Putamen (tissue), 1 donor: ENCODE results near the gene HOXC11.
A peak's percentile ranks its signal among the peaks of the same experiment; 100 is the strongest.

Experiments
- DNase-seq: peaks from one replicate; pipeline ENCODE4 v3.0.0-alpha.2; 2016; ENCODE audit warnings: low spot score

HOXC11 gene

DNA sequence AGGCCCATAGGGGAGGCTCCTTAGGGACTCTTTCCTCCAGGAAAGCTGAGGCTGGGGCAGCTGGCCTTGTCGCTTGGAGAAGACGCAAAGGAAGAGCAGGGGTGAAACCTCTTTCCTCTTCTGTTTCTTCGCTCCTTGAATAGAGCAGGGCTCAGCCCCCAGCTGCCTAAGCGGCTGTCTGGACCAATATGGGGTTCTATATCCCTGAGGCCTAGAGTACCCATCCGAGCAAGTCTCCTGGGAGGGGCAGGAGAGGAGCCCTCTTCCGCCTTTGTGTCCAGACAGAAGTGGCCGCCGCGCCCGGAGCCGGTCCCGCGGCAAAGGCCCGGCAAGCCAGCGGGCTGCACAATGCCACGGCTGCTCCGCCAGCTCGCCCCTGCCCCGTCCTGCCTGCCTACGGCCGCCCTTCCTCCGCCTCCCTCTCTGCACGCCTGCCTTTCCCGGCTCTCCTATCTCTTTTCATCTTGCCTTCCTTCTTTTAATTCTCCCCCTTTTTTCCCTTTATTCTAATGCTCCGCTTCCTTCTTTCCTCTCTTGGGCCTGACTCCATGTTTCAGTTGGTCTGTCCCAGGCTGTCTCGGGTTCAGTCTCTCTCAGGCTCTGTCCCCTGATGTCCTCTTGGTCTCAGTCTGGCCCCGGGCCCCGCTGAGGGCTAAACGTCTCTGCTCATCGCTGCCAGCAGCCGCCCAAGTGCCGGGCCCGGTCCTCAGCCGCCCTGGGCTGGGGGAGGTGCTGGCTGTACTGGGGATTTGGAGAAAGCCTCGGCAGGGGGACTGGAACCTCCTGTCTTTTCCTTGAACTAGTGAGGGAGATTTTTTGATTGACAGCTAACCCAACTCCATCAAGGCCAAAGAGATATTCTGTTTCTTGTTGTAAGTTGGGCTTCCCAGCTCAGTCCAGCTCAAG, 24.5 kb downstream of the HOXC11 start:
- DNase-seq, result no peak

DNA sequence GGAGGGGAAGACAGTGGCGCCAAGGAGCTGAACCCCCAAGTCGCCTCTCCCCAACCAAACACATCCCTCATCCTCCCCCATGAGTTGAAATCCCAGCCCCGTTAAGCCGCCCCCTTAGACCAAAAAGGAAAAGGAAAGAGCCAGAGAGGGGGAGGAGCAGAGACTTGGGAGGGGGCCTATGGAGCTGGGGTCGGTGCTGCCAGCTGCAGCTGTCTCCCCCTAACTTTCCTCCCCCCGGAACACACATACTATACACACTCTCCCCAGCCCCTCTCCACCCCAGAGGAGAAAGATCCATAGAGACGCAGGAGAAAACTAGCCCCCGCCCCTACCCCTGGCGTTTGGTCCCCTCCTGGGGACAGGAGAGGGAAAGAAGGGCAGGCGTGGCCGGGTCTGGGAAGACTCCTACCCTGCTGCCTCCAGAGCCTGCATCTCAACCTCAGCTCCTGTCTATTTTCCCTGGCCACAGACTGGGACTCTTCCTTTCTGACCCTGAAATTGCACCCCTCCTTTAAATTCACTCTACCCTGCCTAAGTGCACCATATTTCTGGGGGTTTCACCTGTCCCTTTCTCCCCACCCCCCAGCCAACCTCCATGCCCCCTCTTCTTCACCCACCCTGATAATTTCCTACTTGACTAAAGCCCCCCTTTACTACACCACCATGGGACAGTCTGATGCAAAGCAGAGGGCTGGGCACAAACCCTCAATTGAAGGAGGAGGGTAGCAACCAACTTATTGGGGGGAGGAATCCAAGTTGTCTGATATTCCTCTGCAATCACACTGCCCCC, 25.4 kb downstream of the HOXC11 start:
- no peak for DNase-seq

DNA sequence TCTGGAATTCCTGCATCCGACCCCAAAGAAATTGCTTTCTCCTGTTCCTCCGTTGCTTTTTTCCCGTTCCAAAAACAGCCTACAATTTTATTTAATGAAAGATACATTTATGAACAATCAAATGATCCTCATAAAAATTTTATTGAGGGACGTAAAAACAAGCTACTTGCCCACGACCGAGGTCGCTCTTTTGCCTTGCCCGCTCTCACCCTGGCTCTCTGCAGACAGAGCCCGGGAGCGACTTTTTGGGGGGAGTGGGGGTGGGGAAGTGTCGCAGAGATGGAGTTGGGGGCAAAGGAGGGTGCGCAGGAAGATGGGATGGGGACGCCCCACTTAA, 25.9 kb downstream of the HOXC11 start:
- no peak for DNase-seq

DNA sequence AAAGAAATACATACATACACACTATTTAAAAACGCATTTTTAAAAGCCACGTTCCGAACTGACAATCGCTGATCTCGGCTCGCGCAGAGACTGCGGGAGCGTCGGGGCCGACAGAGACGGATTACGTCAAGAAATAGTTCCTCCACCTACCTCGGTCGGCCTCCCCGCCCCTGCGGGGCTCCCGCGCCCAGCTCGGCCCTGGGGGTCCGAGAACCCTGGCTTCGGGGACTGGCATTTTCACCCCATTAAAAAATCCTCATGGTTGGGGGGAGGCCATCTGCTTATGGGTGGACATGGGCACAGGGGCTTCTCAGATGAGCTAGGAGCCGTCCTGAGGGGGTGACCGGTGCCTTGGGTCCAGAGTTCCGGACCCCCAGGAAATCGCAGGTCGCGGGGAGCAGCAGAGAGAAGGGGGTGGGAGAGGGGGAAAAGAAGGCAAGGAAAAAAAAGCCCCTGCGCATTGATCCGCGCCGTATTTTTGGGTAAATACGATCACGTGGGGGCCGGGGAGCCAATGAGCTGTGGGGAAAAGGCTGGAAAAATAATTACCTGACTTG, 26.7 kb downstream of the HOXC11 start:
- no peak for DNase-seq

DNA sequence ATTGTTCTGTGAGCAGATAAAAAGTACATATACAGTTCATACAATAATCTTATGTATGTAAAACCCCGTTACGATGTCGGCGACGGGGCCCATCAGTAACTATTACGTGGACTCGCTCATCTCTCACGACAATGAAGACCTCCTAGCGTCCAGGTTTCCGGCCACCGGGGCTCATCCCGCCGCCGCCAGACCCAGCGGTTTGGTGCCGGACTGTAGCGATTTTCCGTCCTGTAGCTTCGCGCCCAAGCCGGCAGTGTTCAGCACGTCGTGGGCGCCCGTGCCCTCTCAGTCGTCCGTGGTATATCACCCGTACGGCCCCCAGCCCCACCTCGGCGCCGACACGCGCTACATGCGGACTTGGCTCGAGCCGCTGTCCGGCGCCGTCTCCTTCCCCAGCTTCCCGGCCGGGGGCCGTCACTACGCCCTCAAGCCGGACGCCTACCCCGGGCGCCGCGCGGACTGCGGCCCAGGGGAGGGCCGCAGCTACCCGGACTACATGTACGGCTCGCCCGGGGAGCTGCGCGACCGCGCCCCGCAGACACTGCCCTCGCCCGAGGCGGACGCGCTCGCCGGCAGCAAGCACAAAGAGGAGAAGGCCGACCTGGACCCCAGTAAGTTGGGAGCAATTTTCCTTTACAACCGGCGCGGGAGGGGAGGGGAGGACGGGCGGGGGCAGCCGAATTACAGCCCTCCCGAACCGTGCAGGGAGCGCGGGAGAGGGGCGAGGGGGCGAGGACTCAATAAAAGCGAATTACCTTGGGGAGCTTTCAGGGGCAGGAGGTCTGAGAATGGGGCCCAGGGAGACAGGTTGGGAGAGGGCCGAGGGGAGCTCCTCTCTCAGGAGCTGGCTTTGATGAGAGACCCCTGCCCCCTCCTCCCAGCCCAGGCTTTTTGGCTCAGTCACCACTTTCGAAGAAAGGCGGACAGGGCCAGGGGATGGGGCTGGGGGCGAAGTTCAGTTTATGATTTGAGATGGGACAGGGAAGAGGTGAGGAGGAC, 27.5 kb downstream of the HOXC11 start, which contains the start of gene HOXC9:
Gene HOXC9, plus strand, starts transcription at position 46 of the 999 bp plus-strand sequence. Its CDS starts 28 bp downstream, at position 74.
- DNase-seq, result no peak

DNA sequence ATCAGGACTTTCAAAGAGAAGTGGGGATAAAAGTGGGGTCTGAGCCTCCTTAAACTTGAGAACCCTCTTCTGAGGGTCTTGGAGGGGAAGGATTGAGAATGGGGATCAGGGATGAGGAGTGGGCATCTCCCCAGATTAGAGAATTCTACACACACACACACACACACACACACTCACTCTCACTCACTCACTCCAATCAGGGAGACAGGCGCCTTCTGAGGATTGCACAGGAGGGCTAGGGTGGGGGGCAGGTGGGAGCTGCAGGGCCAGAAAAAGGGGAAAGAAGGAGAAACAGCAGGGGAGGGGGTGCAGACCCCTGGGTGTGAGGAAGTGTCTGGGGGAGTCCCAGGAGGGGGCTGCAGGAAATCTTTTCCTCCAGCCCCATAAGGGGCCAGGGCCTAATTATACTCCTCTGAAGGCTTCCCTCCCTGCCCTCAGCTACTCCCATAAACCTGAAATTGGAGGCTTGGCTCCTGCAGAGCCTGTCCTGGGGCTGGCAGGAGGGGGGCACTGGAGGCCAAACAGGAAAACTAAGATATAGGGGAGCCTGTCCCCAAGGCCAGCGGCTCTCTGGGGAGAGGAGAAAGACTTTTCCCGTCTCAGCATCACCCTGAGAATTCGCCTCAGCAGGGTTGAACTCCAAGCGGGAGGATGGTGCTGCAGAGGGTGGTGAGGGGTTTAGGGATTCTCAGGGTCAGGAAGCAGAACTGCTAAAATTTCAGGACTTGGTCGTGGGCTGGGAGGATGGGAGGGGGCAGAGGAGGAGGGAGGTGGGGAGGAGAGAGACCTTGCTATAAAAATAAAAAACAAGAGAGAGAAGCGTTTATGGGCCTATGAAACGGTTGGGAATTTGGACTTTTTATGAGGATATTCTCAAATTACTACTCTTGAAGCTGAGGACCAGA, 28.6 kb downstream of the HOXC11 start:
- no peak for DNase-seq

DNA sequence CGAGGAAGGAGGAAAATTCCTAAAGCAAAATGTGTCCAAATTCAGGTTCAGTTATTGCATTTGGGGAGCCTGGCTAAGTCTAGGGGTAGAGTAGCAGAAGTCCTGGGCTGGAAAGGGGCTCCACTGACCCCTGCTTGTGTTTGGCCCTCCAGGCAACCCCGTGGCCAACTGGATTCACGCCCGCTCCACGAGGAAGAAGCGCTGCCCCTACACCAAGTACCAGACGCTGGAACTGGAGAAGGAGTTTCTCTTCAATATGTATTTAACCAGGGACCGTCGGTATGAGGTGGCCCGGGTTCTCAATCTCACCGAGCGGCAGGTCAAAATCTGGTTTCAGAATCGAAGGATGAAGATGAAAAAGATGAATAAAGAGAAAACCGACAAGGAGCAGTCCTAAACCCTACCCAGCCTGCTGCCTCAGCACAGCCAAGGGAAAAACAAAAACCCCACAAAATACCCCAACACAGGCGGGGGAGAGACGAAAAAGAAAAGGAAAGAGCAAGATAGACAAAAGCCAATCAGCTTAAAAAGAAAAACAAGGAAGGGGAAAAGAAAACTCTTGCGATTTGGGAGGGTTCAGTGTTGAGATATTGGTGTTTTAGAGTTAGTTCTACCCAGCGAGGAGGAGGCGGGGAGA, 29.5 kb downstream of the HOXC11 start:
- DNase-seq, result no peak

DNA sequence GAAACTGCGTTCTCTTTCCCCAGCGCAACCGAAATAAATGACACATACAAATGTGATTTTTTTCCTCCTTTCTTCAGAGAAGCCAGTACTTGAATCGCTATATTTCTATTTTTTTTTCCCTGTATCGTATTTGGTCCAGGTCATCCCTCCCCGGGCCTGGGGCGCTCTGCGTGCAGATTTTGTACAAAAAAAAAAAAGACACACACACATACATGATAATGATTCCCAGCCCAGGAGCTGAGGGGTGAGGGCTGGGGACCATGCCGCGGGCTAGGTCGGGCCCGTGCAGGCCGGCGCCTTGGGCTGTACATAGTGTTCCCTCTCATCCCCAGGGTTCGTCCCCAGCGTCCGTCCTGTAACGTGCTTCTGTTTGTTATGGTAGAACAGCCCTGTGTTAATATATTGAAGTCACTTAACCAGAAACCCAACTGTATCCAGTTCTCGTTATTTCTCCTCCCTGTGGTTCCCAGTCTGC, 30.0 kb downstream of the HOXC11 start:
- DNase-seq, result no peak

DNA sequence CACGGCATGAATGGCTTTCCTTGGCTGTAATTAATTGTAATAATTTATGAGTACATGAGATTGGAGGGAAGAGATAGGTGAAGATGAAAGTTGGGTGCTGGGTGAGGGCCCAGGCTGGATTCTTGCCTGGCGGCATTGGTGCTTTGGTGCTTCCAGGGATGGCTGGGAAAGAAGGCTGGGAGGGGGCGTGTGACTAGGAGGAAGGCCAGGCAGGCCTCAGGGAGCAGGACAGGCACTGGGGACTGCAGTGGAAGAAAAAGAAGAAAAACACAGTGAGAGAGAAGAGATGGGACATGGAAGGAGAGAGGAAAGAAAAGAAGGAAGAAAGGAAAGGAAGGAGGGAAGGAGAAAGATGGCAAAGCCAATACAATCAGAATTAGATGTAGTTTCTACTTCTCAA, 30.7 kb downstream of the HOXC11 start:
- no peak for DNase-seq

DNA sequence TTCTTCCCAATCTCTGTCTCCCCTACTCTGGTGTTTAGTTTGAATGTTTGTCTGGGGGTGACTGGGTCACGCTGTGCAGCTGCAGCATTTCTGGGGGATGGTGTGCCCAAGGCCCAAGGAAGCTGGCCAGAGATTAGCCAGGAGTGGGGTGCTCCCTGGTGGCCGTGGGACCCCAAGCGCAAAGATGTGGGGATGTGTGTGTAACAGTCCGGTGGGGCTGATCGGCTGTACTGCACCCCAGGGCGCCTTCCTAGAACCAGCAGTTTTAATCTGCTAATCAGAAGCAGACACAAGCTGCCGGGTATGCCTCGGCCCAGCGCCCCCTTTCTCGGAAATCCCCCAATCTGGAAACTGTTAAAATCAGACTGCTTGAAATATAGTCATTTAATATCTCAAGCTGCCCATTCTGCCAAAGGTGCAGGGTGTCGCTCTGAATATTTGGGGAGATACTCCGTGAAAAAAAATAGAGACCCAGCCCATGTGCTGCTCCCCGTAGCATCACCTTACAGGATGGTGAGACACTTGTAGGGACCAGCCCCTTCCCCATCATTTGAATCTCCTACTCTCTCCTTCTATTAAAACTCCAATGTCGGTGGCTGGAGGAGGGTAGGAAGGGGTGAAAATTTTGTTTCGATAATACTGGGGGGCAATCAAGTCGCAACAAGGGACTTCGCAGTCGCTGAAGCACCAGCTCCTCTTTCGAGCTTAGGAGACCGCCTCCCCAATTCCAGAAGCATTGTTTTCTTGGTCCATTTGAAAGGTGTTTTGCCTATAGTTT, 31.3 kb downstream of the HOXC11 start:
- no peak for DNase-seq

DNA sequence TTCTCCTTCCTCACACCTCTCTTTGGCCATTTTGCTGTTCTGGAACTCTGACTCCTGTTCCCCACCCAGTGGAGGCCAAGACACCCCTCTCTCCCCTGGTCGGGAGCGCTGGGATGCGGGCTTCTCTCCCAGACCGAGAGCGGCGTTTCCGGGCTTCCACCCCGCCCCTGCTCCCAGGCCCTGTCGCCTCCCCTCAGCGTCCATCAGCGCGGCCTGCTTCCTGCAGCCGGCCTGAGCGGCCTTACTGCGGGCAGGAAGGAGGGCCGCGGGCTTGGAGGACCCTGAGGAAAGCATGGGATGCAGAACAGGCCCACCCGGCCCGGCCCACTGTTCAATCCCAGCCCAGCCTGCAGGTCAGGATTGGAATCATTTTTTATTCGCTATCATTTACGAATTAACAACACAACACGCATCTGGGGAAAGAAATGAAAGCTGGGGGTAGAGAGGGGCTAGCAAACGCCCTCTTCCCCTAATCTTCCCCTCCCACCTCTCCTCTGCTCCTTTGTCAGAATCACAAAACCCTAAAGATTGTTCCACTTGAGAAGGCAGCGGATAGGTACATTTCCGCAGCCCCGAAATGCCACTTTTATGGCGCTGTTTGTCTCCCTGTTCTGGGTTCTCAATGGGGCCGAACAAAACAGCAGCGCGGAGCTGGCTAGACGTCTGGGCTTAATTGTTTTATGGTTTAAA, 32.1 kb downstream of the HOXC11 start:
- no peak for DNase-seq

DNA sequence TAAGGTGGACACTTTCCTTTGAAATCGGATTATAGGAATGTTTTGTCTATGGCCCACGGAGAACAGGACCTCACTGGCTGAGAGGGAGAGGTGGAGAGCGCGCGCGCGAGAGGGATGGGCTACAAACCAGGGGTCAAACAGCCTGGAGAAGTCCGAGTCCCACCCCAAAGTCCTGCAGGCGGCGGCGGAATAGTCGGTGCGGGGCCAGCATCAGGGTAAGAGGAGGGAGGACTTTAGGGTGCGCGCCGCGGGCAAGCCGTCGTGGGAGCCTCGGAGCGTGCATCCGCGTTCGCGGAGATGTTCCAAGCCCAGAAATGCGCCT, 32.6 kb downstream of the HOXC11 start:
- no peak for DNase-seq

DNA sequence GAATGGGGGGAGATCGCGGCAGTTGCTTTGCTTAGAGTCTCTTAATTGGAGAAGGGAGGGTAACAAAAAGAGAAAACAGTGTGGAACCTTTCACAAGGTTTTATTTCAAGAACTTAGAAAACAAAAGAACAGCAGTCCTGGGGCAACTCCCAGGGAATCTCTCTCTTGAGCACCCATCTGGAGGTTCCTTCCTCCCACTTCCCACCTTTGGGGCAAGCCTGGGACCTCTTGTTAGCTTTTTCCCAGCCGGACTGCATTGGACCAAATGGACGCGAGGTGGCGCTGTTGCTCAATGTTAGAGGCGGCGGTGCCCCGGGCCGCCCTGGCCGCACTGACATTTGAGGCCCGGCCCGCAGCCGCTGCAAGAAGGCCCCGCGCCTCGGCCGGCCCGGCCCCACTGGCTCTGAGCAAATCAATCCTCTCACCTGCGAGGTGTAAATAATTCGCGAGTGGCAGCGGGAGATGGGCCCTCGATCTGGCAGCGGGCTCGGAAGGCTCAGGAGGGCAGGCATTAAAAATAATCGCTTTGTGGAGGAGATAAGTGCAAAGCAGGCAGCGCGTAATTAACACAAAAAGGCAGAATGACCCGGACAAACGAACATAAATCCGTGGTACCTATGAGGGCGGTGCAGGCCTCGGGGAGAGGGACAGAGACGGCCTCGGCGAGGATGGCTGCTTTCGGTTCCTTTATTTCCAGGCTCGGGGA, 33.1 kb downstream of the HOXC11 start:
- peak; percentile 80 for DNase-seq

DNA sequence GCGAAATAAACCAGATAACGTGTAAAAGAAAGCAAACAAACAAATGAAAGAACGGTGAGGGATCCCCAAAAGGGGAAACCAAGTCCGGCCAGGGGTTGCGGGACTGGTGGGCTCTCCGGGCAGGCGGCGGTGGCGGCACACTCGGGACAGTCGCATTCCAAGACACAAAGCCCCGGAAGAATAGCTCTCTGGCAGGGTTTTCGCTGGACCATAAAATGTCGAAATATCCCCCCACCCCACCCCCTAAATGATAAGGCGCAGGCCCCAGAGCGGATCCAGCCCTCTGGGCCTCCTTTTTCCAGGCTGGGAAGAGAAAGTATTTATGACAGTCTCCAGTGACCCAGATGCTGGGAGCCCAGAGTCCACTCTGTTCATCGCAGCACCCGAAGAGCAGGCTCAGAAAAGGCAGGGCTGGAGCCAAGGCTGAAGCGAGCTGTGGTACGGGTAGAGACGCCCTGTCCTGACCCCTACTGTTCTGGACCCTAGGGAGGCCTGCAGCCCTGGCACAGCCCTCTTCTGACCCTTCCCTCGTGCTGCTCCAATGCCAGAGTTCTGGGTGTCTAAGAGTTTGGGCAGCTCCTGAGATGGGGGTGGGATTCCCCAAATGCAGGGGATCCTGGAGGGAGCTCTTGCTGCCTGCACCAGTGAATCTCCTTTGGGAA, 33.8 kb downstream of the HOXC11 start:
- no peak for DNase-seq

DNA sequence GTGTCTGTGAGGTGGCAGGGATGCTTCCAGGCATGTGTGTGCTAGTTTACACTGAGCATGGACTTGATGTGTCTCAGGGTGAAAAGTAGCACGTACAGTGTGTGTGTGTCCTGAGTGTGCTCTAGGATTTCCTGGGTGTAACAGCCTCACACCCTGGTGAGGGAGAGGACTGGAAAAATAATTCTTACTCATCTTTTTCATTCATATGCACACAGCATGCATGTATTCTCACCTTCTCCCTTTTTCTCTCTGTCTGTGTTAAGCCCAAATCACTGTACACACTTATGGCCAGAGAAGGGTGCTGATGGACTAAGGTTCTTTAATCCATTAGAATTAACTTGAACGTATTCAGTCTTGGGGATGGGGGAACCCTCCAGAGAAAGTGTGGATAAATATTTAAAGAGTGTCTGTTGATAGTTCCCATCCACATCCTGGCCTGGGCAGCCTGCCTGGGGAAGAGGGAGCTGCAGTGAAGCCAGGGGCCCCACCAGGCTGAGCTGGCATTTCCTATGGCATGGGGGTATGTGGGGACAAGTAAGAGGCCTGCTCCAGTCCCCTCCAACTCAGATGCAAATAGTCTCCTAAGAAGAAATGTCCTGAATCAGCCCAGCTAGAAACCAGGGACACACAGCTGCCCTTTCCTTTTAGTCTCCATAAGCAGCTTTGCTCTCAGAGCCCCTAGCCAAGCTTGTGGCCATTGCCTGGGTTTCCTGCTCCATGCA, 34.8 kb downstream of the HOXC11 start:
- DNase-seq, result no peak

DNA sequence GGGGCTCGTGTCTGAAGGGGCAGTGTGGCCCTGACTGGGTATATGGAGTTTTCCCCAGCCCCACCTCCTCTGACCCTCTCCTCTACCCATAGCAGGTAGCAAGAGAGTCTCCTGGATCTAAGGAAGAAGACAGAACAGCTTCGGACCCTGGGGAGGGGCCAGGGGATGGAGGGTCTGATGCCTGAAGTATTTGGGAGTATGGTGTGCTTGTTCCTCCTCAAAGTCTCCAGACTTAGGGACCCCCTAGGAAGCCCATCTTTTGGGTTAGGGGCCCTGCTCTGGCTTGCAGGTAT, 35.3 kb downstream of the HOXC11 start:
- DNase-seq, result no peak
